ENCODE measurements around the gene TNN. TPM values are rescaled to one million over a fixed set of nuclear protein-coding genes. Genes with fewer than 3 reads are reported as not detected.

Gene TNN
- total RNA-seq, 1 donor from 2014 or later: not detected

DNA sequence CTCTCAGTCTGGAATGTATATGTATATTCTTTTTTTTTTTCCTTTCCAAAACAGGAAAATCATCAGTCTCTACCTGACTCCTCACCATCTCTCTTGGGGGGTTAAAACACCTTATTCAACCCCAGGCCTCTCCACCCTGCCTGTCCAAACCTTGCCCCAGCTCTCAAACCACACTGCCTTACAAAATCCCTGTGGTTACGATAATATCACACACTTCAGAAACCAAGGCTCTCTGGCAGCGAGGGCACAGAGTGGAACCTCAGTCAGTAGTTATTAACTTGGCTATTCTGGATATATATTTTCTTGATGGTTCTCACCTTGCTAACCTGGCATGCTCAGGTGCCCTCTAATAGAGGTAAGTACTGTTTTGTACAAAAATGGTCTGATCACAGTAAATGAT is 100.2 kb downstream of the TNN start:
- intact Hi-C loops (cut with DNase I): no loop called here
- DNase-seq (ENCODE audit: low spot score): no peak

GRCh38 chr1:175168782-175169181 is 101.1 kb downstream of the TNN start:
- DNase-seq (ENCODE audit: low spot score): no peak
- intact Hi-C loops (cut with DNase I): no loop called here

GRCh38 chr1:175169286-175170018 is 101.8 kb downstream of the TNN start:
- DNase-seq (ENCODE audit: low spot score): no peak
- intact Hi-C loops (cut with DNase I): no loop called here

DNA sequence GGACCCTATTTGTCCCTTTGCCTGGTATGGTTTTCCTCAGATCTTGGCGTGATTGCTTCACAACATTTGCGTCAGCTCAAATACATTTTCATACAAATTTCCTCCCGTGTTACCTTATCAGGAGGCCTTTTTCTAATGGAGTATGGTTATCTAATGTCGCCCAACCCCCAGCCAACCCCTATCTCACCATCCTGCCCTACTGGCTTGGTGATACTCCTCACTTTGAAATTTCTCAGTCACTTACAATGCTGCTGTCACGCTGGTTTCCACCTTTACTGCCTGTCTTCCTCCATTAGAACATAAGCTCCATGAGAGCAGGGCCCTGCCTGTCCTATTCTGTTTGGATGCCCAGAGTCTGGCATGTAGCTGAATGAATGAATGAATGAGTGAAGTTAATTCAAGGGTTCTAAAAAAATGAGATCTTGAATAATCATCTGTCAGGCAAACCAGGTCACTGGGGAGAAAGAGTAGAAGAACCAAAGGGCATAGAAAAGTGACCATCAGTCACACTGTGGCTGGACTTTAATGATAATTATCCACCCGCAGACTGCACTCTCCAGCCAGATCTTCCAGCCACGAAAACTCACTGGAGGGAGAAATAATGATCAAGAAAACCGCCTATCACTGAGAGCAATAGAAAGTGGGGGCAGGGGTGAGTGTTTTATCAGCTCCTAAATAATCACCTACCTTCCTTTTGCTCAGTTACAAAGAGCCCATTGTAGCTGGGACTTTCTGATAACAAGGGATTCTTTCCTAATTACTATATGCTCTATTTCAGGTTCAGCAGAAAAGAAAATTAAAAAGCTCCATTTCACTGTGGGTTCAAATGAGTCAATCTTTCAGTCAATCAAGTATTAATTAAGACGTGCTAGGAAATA is 103.6 kb downstream of the TNN start:
- intact Hi-C loops (cut with DNase I): no loop called here
- DNase-seq (ENCODE audit: low spot score): no peak

GRCh38 chr1:175172503-175172902 is 104.9 kb downstream of the TNN start:
- intact Hi-C loops (cut with DNase I): no loop called here
- DNase-seq (ENCODE audit: low spot score): no peak

GRCh38 chr1:175173531-175173930 is 105.9 kb downstream of the TNN start:
- intact Hi-C loops (cut with DNase I): no loop called here
- no peak for DNase-seq (ENCODE audit: low spot score)

GRCh38 chr1:175174309-175175102 is 106.9 kb downstream of the TNN start:
- DNase-seq (ENCODE audit: low spot score): no peak
- intact Hi-C loops (cut with DNase I): no loop called here

DNA sequence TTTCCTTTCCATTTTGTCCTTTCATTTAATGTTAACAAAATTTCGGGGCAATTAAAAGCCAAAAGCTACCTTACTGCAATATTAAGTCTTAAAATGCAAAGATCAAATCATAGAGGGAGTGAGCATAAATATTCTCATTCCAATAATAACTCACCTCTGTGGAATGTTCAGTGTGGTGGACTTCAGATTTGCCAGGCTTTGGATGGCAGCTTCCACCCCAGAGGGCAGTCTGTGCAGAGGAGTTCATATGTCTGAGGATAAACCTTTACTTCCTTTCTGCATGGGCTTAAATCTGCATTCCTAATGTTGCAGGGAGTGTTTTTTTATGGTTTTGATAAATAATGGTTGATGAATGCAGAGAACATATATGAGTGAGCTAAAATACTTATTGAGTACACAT is 108.6 kb downstream of the TNN start:
- no peak for DNase-seq (ENCODE audit: low spot score)
- intact Hi-C loops (cut with DNase I): no loop called here

DNA sequence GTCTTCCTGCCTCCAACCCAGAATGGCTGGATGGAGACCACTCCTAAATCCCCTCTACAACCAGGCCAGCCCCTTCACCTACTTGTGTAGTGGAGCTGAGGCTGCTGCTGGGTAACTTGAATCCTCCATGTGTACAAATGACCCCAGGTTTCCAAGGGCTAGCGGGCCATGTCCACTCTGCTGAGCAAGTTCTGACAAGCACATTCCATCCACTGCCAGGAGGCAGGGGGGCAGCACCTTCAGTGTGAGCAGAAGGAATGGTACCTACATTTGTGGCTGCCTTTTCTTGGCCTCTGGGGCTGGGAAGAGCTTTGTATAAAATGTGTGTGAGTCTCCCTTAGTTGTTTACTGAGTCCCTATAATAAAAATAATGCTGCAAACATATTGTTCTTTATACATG is 110.4 kb downstream of the TNN start:
- no peak for DNase-seq (ENCODE audit: low spot score)
- intact Hi-C loops (cut with DNase I): no loop called here

DNA sequence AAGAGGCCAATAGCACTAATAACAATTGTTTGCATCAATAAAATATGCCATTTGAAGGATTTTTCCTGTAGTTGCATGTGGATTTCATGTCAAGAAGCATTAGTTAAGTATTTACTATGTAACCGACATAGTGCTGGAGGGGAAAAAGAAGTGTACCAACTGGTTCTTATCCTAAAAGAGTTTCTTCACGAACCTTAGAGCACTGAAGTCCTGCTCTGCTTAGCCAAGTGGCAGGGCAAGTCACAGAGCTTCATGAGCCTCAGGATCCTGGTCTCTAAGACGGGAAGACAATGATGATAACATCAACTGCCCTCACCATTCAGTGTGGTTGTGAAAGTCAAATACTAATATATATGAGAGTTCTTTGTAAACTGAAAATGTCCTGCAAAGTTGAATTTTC is 110.8 kb downstream of the TNN start:
- DNase-seq (ENCODE audit: low spot score): no peak
- intact Hi-C loops (cut with DNase I): no loop called here

DNA sequence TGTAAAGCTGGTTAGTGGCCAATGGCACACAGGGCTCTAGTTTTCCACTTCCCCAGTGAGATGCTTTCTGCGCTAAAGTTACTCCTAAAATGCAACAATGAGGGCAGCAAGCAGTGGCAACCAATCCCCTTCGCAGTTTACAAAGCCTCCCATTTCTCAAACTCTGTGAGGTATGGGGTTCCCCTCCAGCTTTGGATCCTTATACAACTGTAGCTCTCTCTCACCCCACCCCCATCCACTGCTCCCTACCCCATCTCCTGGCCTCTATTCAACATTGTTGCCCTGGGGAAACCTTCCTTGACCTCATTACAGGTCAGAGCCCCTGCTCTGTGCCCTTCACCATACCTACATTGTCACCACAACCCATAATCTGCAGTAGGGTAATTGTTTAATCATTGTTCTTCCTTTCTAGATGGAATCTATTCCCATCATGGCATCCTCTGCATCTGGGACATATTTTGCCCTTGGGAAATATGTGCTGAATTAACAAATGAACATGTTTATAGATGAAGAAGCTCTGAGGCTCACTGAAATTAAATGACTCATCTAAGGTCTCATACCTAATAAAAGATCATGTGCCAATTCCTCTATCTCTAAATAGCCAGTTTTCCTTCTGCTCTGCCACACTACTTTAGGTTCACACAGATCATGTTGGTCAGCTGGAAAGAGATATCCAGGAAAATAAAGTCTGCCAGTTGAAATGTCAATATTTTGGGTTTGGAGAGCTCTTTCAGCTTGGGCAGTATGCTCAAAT is 112.4 kb downstream of the TNN start:
- intact Hi-C loops (cut with DNase I): no loop called here
- DNase-seq (ENCODE audit: low spot score): no peak

DNA sequence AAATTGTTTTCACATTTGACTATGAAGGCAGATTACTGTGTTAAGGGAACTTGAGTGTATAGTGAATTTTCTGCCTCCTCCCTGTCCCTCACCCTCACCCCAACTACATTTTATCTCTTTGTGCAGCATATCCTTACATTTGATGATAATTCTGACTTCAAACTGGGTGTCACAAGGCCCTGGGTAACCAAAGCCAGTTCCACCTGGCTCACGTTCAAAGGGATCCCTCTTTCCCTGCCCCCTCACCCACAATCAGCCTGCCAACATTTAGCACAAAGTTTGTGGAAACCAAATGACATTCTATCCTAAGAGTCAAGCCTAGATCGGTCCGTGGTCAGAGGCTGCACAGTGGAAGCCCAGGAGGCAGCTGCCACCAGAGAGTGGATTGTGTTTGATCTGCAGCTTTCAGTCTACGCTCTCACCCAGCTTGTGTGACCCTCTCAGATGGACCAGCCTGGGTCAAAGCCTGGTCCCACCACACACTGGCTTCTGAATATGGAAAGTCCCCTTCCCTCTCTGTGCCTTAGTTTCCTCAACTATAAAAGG is 114.6 kb downstream of the TNN start:
- intact Hi-C loops (cut with DNase I): no loop called here
- DNase-seq (ENCODE audit: low spot score): no peak

DNA sequence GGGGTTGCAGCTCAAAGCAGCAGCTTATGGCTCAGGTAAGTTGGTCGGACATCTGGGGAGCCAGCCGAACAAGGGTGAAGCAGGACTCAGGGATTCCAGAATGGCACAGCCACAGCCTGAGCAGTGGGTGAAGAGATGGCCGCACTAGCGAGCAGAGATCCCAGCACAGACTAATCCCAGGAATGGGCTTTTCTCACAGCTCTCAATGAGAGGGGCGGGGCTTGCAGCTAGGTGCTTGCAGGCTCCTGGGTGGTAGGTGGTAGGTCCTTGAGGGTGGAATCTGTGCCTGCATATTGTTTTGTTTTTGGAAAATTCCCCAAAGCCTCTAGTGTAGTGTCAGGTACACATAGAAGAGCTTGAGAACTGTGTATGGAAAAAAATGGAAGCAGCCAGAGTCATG is 116.0 kb downstream of the TNN start:
- intact Hi-C loops (cut with DNase I): no loop called here
- DNase-seq (ENCODE audit: low spot score): no peak

GRCh38 chr1:175185903-175186302 is 118.3 kb downstream of the TNN start:
- intact Hi-C loops (cut with DNase I): no loop called here

GRCh38 chr1:175186433-175187160 is 119.0 kb downstream of the TNN start:
- no peak for DNase-seq (ENCODE audit: low spot score)
- intact Hi-C loops (cut with DNase I): no loop called here

More at GRCh38 chr1:175185903-175186302, 118.3 kb downstream of the TNN start:
- no peak for DNase-seq (ENCODE audit: low spot score)

DNA sequence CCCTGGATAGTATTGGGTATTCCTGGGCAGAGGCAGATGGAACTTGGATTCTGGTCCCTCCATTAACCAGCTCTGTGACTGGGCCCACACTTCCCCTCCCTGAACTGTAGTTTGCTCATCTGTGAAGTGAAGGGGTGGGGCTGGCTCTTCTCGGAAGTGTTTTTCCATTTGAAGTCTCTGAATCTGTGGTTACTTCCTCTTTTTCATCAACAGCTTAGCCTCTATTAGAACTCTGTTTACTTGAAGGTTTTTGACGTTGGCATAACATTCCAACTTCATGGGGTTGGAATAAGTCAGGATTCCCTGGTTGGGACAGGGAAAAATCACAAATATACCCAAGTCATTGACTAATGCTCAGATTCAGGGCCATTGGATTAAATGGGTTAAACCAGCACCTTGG is 121.3 kb downstream of the TNN start:
- DNase-seq (ENCODE audit: low spot score): peak; percentile 86
- intact Hi-C loops (cut with DNase I): no loop called here

GRCh38 chr1:175191659-175192058 is 124.0 kb downstream of the TNN start:
- intact Hi-C loops (cut with DNase I): loop anchor here (1.0 kb wide), 1 partner anchor 128 kb away; no protein-coding TSS in a partner anchor
- DNase-seq (ENCODE audit: low spot score): no peak

DNA sequence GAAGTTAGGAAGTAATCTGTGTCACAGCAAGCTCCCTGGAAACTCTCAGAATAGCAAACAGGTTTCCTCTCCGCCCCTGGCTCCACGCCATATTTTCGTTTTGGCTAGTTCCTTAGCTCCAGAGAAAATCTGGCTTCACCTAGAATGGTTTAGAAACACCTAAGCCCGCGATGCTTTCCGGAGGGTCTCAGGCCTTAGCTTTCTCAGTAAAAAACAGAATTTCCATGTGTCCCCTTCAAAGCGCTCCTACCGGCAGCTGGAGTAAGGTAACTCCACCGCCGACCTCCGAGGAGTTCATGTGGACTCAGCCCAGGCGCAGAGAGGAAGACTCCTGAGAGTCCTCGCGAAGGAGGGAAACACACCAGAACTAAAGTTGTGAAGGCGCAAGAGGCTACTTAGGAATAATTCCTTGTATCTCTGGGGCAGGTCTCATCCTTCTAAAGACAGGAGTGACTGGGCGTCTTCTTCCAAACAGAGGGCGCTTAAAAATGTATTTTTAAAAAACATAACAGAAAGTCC is 124.5 kb downstream of the TNN start:
- intact Hi-C loops (cut with DNase I): loop anchor here (1.0 kb wide), 1 partner anchor 127 kb away; no protein-coding TSS in a partner anchor
- peak; percentile 78 for DNase-seq (ENCODE audit: low spot score)
